Lung (tissue), 12 donors: ENCODE results near the gene TMEM191C. TPM values are rescaled to one million over a fixed set of nuclear protein-coding genes. Genes with fewer than 3 reads are reported as not detected.
A peak's percentile ranks its signal among the peaks of the same experiment; 100 is the strongest.
"Not testable (repeated sequence)": the region's sequence is repeated elsewhere in the genome, so short reads cannot be mapped to it uniquely, and the experiment has no call there.

Experiments
- ATAC-seq: fragments of 200-7000 bp; cut with Tn5 transposase; one replicate; pipeline ENCODE4 v1.9.1; 2020; ENCODE audit warnings: moderate number of reproducible peaks; ENCODE audit not compliant: insufficient read depth, low FRiP score
- DNase-seq, 3 donors: peaks; one replicate each; pipeline ENCODE4 v3.0.0-alpha.2; 2013 to 2017
- H3K27ac ChIP-seq, 2 donors: one replicate each; pipeline ENCODE4 v1.5.1; 2013; ENCODE audit warnings: mild to moderate bottlenecking in 2 of 2, moderate library complexity in 2 of 2, control low read depth in 1 of 2, inconsistent platforms in 1 of 2, low read depth in 1 of 2, low read length in 1 of 2
- H3K27me3 ChIP-seq, 3 donors: one replicate each; pipeline ENCODE4 v1.5.1; 2013; ENCODE audit warnings: low read length in 2 of 3; ENCODE audit not compliant: control insufficient read depth in 3 of 3, insufficient read depth in 3 of 3
- H3K36me3 ChIP-seq, 4 donors: one replicate each; pipeline ENCODE4 v1.5.1; 2013; ENCODE audit warnings: low read length in 4 of 4, mild to moderate bottlenecking in 1 of 4, moderate library complexity in 1 of 4; ENCODE audit not compliant: control insufficient read depth in 4 of 4, insufficient read depth in 4 of 4
- H3K4me1 ChIP-seq, 5 donors: one replicate each; pipeline ENCODE4 v1.5.1; 2013; ENCODE audit warnings: low read length in 5 of 5, mild to moderate bottlenecking in 2 of 5, moderate library complexity in 1 of 5; ENCODE audit not compliant: control insufficient read depth in 5 of 5, insufficient read depth in 5 of 5
- H3K4me3 ChIP-seq: one replicate; pipeline ENCODE4 v1.5.1; 2013; ENCODE audit warnings: mild to moderate bottlenecking, control low read depth, moderate library complexity
- H3K9ac ChIP-seq, 2 donors: one replicate each; pipeline ENCODE4 v1.5.1; 2013; ENCODE audit warnings: low read length in 2 of 2, control low read depth in 1 of 2; ENCODE audit not compliant: insufficient read depth in 1 of 2
- H3K9me3 ChIP-seq, 4 donors: one replicate each; pipeline ENCODE4 v1.5.1; 2013; ENCODE audit warnings: low read length in 3 of 4, mild to moderate bottlenecking in 1 of 4, moderate library complexity in 1 of 4; ENCODE audit not compliant: control insufficient read depth in 4 of 4, insufficient read depth in 3 of 4
- WGBS, 2 donors: extraction: QIAGEN DNeasy Blood & Tissue Kit; methylation state at CpG; one replicate each; pipeline ENCODE4 v1.1.7; 2013; 5-methylcytosine and 5-hydroxymethylcytosine counted together
- polyA plus RNA-seq, 2 donors: library from polyadenylated mRNA; stranded (reverse); fragments of 200-250 nt; gene quantifications; one replicate each; pipeline ENCODE4 v1.2.1, GENCODE V29; 2013
- total RNA-seq, 2 donors: library from RNA; depleted of rRNA in 1 of 2; stranded (reverse); fragments of >200 nt in 1 of 2; gene quantifications; one replicate each; pipeline ENCODE4 v1.2.1, GENCODE V29; 2014 to 2021
- TF ChIP-seq, protein P1 (sequence below): IDR thresholded peaks from 2 replicates; pipeline ENCODE4 v1.5.1; 2012; ENCODE audit warnings: mild to moderate bottlenecking; ENCODE audit errors: control extremely low read depth, extremely low read depth
- donor health status: control.
- donor health status: control.
- donor health status: Bipolar disorder and iron deficiency.
- donor health status: healthy.
- donor health status: DM: yes; HTN: yes; CAD: no.

The TMEM191C gene
- total and polyA plus RNA-seq, 4 donors, result 0.31 to 4.7 (median 2.0) TPM

GRCh38 chr22:21450320-21450831 is 16.8 kb upstream of the TMEM191C start:
- no peak overlapping the region for H3K27ac ChIP-seq
- ATAC-seq (no peak), DNase-seq (peak in 1 of 3 donors; percentile 9)
- no peaks in the 10 kb centered on the region for H3K9me3 ChIP-seq
- peaks cover 0 to 10% (median 0%) of the 10 kb centered on the region in 5 donors for H3K4me1 ChIP-seq
- H3K9ac ChIP-seq, result no peak overlapping the region
- 92 to 93% methylated on average over 19 of the region's 19 CpGs for WGBS, 2 donors
- no peak overlapping the region for H3K4me3 ChIP-seq
- no peaks in the 10 kb centered on the region for H3K27me3 ChIP-seq
- TF ChIP-seq, protein P1, sequence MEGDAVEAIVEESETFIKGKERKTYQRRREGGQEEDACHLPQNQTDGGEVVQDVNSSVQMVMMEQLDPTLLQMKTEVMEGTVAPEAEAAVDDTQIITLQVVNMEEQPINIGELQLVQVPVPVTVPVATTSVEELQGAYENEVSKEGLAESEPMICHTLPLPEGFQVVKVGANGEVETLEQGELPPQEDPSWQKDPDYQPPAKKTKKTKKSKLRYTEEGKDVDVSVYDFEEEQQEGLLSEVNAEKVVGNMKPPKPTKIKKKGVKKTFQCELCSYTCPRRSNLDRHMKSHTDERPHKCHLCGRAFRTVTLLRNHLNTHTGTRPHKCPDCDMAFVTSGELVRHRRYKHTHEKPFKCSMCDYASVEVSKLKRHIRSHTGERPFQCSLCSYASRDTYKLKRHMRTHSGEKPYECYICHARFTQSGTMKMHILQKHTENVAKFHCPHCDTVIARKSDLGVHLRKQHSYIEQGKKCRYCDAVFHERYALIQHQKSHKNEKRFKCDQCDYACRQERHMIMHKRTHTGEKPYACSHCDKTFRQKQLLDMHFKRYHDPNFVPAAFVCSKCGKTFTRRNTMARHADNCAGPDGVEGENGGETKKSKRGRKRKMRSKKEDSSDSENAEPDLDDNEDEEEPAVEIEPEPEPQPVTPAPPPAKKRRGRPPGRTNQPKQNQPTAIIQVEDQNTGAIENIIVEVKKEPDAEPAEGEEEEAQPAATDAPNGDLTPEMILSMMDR, result no peak
- H3K36me3 ChIP-seq, result peaks cover 0 to 18% (median 2%) of the 10 kb centered on the region in 4 donors

DNA sequence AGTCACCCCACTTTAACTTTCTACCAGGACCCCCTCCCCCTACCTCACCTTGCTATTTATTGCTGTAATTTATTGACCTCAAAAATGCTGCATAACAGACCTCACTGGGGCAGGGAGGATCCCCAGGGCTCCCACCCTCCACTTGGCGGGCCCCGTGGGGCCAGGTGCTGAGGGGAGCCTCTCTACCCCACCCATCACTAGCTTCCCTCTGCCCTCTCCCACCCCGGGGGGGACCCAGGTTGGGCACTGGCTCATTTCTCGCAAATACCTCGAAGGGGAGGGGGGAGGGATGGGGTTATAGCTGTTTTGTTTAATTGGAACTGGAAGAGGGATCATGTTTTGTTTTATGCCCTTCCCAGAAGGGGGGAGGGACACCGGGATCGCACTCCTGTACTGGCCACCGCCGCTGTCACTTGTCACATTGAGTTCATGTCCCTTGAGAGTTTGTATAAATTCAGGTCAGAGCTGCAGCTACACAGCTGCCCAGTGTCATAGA is 16.3 kb upstream of the TMEM191C start:
- TF ChIP-seq, protein P1, result no peak
- Histone ChIP-seq H3K27me3 (no peaks in the 10 kb centered on the region), H3K9ac (no peak overlapping the region), H3K9me3 (no peaks in the 10 kb centered on the region), H3K36me3 (peaks cover 0 to 13% (median 2%) of the 10 kb centered on the region in 4 donors), H3K27ac (no peak overlapping the region), H3K4me3 (no peak overlapping the region), H3K4me1 (peaks cover 0 to 10% (median 0%) of the 10 kb centered on the region in 5 donors)
- no peak for ATAC-seq
- 84 to 89% methylated on average over 9 of the region's 9 CpGs for WGBS, 2 donors
- DNase-seq, result peak; percentile 15 to 22 (median 21)

DNA sequence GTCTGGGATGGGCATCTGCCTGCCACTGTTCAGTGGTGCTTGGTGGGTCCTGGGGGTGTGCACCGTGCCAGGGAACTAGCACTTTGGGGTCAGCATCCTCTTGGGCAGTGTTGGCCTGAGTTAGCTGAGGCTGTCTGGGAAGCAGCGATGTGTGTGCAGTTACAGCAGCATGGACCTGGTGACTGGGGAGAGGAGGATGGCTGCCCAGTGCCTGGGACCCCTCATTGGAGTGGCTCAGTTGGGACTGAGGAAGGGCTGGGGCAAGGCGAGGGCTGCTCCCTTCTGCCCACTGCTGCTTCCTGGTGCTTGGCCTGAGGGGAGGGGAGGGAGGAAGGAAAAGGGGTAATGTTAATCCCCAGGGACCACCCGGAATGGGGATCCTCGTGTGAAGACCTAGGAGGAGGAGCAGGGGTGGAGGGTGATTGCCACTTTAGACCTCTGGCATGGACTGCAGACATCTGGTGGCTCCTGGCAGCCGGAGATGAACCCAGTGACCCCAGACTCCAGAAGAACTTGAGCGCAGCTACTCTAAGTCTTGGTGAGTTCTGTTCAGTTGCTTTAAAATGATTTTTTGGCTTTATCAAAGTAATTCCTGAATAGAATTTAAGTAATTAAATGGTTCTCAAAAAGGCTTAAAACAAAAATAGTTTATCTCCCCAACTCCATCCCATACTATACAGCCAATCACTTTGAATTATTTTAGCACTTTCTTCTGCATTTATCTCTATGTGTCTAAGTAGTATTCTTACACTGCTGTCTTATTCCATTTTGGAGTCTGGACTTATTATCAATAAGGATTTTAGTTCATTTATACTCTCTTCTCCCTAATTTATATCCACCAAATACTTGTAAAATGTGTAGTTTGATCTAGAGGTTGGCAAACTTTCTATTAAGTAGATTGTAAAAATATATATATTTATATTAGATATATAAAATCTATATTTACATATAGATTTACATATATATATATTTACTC is 15.4 kb upstream of the TMEM191C start:
- Histone ChIP-seq H3K27me3 (no peaks in the 10 kb centered on the region), H3K9me3 (no peaks in the 10 kb centered on the region), H3K4me1 (peaks cover 0 to 10% (median 0%) of the 10 kb centered on the region in 5 donors), H3K4me3 (no peak overlapping the region), H3K36me3 (peaks cover 0 to 4% (median under 1%) of the 10 kb centered on the region in 4 donors), H3K27ac (no peak overlapping the region), H3K9ac (no peak overlapping the region)
- DNase-seq (peak in 1 of 3 donors; percentile 10), ATAC-seq (no peak)
- 82 to 84% methylated on average over 7 of the region's 7 CpGs for WGBS, 2 donors
- TF ChIP-seq, protein P1, result no peak

DNA sequence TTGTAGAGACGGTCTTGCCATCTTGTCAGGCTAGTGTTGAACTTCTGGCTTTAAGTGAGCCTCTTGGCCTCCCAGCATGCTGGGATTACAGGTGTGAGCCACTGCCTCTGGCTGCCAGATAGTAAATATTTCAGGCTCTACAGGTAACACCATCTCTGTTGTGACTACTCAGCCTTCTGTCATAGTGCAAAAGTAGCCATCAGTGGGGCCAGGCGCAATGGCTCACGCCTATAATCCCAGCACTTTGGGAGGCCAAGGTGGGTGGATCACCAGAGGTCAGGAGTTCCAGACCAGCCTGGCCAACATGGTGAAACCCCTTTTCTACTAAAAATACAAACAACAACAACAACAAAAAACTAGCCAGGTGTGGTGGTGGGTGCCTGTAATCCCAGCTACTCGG is 14.5 kb upstream of the TMEM191C start:
- H3K9ac ChIP-seq, H3K9me3 ChIP-seq, H3K4me3 ChIP-seq, H3K27me3 ChIP-seq, ATAC-seq, H3K36me3 ChIP-seq, DNase-seq, H3K27ac ChIP-seq: not testable (repeated sequence)
- peaks cover 0 to 10% (median 0%) of the 10 kb centered on the region in 5 donors for H3K4me1 ChIP-seq
- 95 to 96% methylated on average over 4 of the region's 4 CpGs for WGBS, 2 donors

- H3K4me1 ChIP-seq, H3K27ac ChIP-seq, H3K36me3 ChIP-seq, H3K9me3 ChIP-seq, H3K27me3 ChIP-seq, H3K9ac ChIP-seq, DNase-seq, ATAC-seq, H3K4me3 ChIP-seq: not testable (repeated sequence)
- 89 to 93% methylated on average over 9 of the region's 9 CpGs for WGBS, 2 donors
Measured at GRCh38 chr22:21454998-21455333, 12.2 kb upstream of the TMEM191C start.
